Measurements from ENCODE around the gene CFAP77. TPM values are rescaled to one million over a fixed set of nuclear protein-coding genes. Genes with fewer than 3 reads are reported as not detected.

Gene CFAP77
- total RNA-seq, 1 donor from 2014 or later = not detected

- no peak for DNase-seq
- no peak for ATAC-seq
- H3K9me3 ChIP-seq = no peaks in the 10 kb centered on the region
- H3K4me1 ChIP-seq = no peaks in the 10 kb centered on the region
- H3K27ac ChIP-seq = no peak overlapping the region
- TF ChIP-seq CTCF (IDR thresholded peaks at IDR 0.05) = no peak
- H3K36me3 ChIP-seq = no peaks in the 10 kb centered on the region
- intact Hi-C loops (cut with DNase I) = no loop called here
- H3K27me3 ChIP-seq = peaks cover 30% of the 10 kb centered on the region
- H3K4me3 ChIP-seq = no peak overlapping the region
Observed at GRCh38 chr9:132456241-132456640, 46.2 kb downstream of the CFAP77 start.

GRCh38 chr9:132457504-132458236 lies 47.7 kb downstream of the CFAP77 start:
- Histone ChIP-seq H3K4me1 (no peaks in the 10 kb centered on the region), H3K27me3 (peaks cover 23% of the 10 kb centered on the region), H3K9me3 (no peaks in the 10 kb centered on the region), H3K4me3 (no peak overlapping the region), H3K36me3 (no peaks in the 10 kb centered on the region), H3K27ac (no peak overlapping the region)
- intact Hi-C loops (cut with DNase I) = no loop called here
- no peak for DNase-seq
- no peak for ATAC-seq
- no peak for TF ChIP-seq CTCF (IDR thresholded peaks at IDR 0.05)

GRCh38 chr9:132458432-132458831 lies 48.4 kb downstream of the CFAP77 start:
- intact Hi-C loops (cut with DNase I) = no loop called here
- Histone ChIP-seq H3K27me3 (peaks cover 23% of the 10 kb centered on the region), H3K9me3 (no peaks in the 10 kb centered on the region), H3K4me1 (no peaks in the 10 kb centered on the region), H3K4me3 (no peak overlapping the region), H3K36me3 (no peaks in the 10 kb centered on the region), H3K27ac (no peak overlapping the region)
- no peak for TF ChIP-seq CTCF (IDR thresholded peaks at IDR 0.05)
- DNase-seq = no peak
- ATAC-seq = no peak

GRCh38 chr9:132459661-132460060 lies 49.6 kb downstream of the CFAP77 start:
- intact Hi-C loops (cut with DNase I) = no loop called here
- Histone ChIP-seq H3K4me1 (no peaks in the 10 kb centered on the region), H3K36me3 (no peaks in the 10 kb centered on the region), H3K27ac (no peak overlapping the region), H3K4me3 (no peak overlapping the region), H3K27me3 (peaks cover 23% of the 10 kb centered on the region), H3K9me3 (no peaks in the 10 kb centered on the region)
- DNase-seq (no peak), ATAC-seq (no peak)
- TF ChIP-seq CTCF (IDR thresholded peaks at IDR 0.05) = no peak

- H3K9me3 ChIP-seq = no peaks in the 10 kb centered on the region
- H3K27ac ChIP-seq = no peak overlapping the region
- peaks cover 23% of the 10 kb centered on the region for H3K27me3 ChIP-seq
- no peak for TF ChIP-seq CTCF (IDR thresholded peaks at IDR 0.05)
- intact Hi-C loops (cut with DNase I) = no loop called here
- H3K4me3 ChIP-seq = no peak overlapping the region
- DNase-seq (no peak), ATAC-seq (no peak)
- no peaks in the 10 kb centered on the region for H3K4me1 ChIP-seq
- H3K36me3 ChIP-seq = no peaks in the 10 kb centered on the region
Observed at GRCh38 chr9:132460240-132460639, 50.2 kb downstream of the CFAP77 start.
